Osteoblast (primary cell): ENCODE results near the gene PUDP. TPM values are rescaled to one million over a fixed set of nuclear protein-coding genes. Genes with fewer than 3 reads are reported as not detected.
"Not testable (repeated sequence)": the region's sequence is repeated elsewhere in the genome, so short reads cannot be mapped to it uniquely, and the experiment has no call there.

Experiments used
- DNase-seq: peaks from one replicate; pipeline ENCODE4 v3.0.0; 2011; ENCODE audit warnings: low spot score, mixed read lengths; ENCODE audit not compliant: insufficient read length; ENCODE audit errors: missing footprints
- H2AFZ ChIP-seq: 2 replicates; pipeline ENCODE4 v1.6.0; 2011; ENCODE audit warnings: mild to moderate bottlenecking, low read length
- H3K27ac ChIP-seq: 2 replicates; pipeline ENCODE4 v1.5.1; 2011; ENCODE audit warnings: mild to moderate bottlenecking, low read depth, low read length, moderate library complexity
- H3K27me3 ChIP-seq: 2 replicates; pipeline ENCODE4 v1.6.0; 2012; ENCODE audit warnings: mild to moderate bottlenecking, control low read depth, inconsistent platforms, low read length, moderate library complexity; ENCODE audit not compliant: insufficient read depth
- H3K36me3 ChIP-seq: 2 replicates; pipeline ENCODE4 v1.5.1; 2011; ENCODE audit warnings: mild to moderate bottlenecking, low read length, control low read depth, moderate library complexity; ENCODE audit not compliant: insufficient read depth
- H3K4me1 ChIP-seq: 2 replicates; pipeline ENCODE4 v1.5.1; 2011; ENCODE audit warnings: mild to moderate bottlenecking, low read length, control low read depth, moderate library complexity; ENCODE audit not compliant: insufficient read depth
- H3K4me2 ChIP-seq: 2 replicates; pipeline ENCODE4 v1.6.0; 2011; ENCODE audit warnings: mild to moderate bottlenecking, low read length; ENCODE audit not compliant: insufficient read depth
- H3K4me3 ChIP-seq: fragments of 200-600 bp; sonication (generic); 3 replicates; pipeline ENCODE4 v1.5.1; 2012; ENCODE audit warnings: mild to moderate bottlenecking, low read length, inconsistent platforms; ENCODE audit not compliant: insufficient read depth
- H3K79me2 ChIP-seq: 2 replicates; pipeline ENCODE4 v1.6.0; 2012; ENCODE audit warnings: mild to moderate bottlenecking, low read length, control low read depth, inconsistent platforms; ENCODE audit not compliant: insufficient read depth
- H3K9me3 ChIP-seq: 2 replicates; pipeline ENCODE4 v1.5.1; 2011; ENCODE audit warnings: low read depth, low read length, control low read depth
- H4K20me1 ChIP-seq: 2 replicates; pipeline ENCODE4 v1.6.0; 2012; ENCODE audit warnings: mild to moderate bottlenecking, low read length, control low read depth; ENCODE audit not compliant: insufficient read depth
- small RNA-seq: library from RNA; depleted of rRNA; stranded (forward); fragments of <200 nt; gene quantifications from one replicate; pipeline ENCODE3, GENCODE V24; 2012
- total RNA-seq: library from RNA; depleted of rRNA; stranded (reverse); fragments of >200 nt; gene quantifications from 2 replicates; pipeline ENCODE4 v1.2.3, GENCODE V29; 2012

The PUDP gene
- total RNA-seq, 1 donor, result 6.5 TPM

- H3K9me3 ChIP-seq, H3K79me2 ChIP-seq, H3K4me2 ChIP-seq, DNase-seq, H3K27me3 ChIP-seq, H4K20me1 ChIP-seq, H3K4me1 ChIP-seq, H3K27ac ChIP-seq, H3K4me3 ChIP-seq, H3K36me3 ChIP-seq, H2AFZ ChIP-seq: not testable (repeated sequence)
Measured at GRCh38 chrX:7010897-7011296, 137.1 kb downstream of the PUDP start.

- not testable (repeated sequence) for H3K36me3 ChIP-seq, DNase-seq, H3K79me2 ChIP-seq, H3K4me3 ChIP-seq, H3K4me1 ChIP-seq, H4K20me1 ChIP-seq, H3K27me3 ChIP-seq, H3K4me2 ChIP-seq, H3K27ac ChIP-seq, H3K9me3 ChIP-seq, H2AFZ ChIP-seq
Measured at GRCh38 chrX:7007328-7007727, 140.6 kb downstream of the PUDP start.

Small RNAs within 50 kb of the gene (small RNA-seq; reads per million reads assigned to genes)
- not detected for gene MIR4767

Other genes with a start within 250 kb of the PUDP start
- 10.9 and 15.0 TPM in 2 replicates for gene STS, start 441 bp downstream of the PUDP start, total RNA-seq